H1 (cell line): ENCODE data around the gene KIAA1328. TPM values are rescaled to one million over a fixed set of nuclear protein-coding genes. Genes with fewer than 3 reads are reported as not detected.

Experiments
- CTCF ChIA-PET: fragments of 300-600 bp; sonication (Branson Sonifier 250); formaldehyde crosslinking; loops from one replicate; lab custom pipeline; 2021; ENCODE audit not compliant: partially characterized antibody; lab: Charles Lee
- POLR2A ChIA-PET: fragments of 300-600 bp; sonication (Branson Sonifier 250); formaldehyde crosslinking; loops from one replicate; lab custom pipeline; 2021; ENCODE audit warnings: inconsistent platforms; ENCODE audit not compliant: partially characterized antibody; lab: Charles Lee
- DNase-seq, 2 experiments: peaks; one replicate each; pipeline versions ENCODE4 v3.0.0 to v3.0.0-alpha.2; 2010 to 2022; ENCODE audit warnings: low spot score in 2 of 2, low read depth in 1 of 2, mixed read lengths in 1 of 2
- FAIRE-seq: peaks from 2 replicates; lab custom pipeline; 2011; peaks lifted over from hg19 to GRCh38; lab: Jason Lieb, UNC
- H2AFZ ChIP-seq: 2 replicates; pipeline ENCODE4 v1.8.1; 2012; ENCODE audit warnings: low read length, inconsistent platforms
- H2AK5ac ChIP-seq: 2 replicates; pipeline ENCODE4 v1.6.1; 2013; ENCODE audit warnings: low read depth, low read length
- H2BK120ac ChIP-seq: replicated peaks from 2 replicates; pipeline ENCODE3; 2013; ENCODE audit warnings: low read depth, low read length, inconsistent platforms
- H2BK12ac ChIP-seq: 2 replicates; pipeline ENCODE4 v1.6.1; 2013; ENCODE audit warnings: low read depth, low read length
- H2BK15ac ChIP-seq: 2 replicates; pipeline ENCODE4 v1.6.1; 2013; ENCODE audit warnings: low read length
- H2BK20ac ChIP-seq: 2 replicates; pipeline ENCODE4 v1.6.1; 2013; ENCODE audit warnings: low read length
- H2BK5ac ChIP-seq: 2 replicates; pipeline ENCODE4 v1.6.1; 2013; ENCODE audit warnings: low read depth, low read length
- H3K14ac ChIP-seq: 2 replicates; pipeline ENCODE4 v1.6.1; 2013; ENCODE audit warnings: inconsistent platforms; ENCODE audit not compliant: insufficient read length
- H3K18ac ChIP-seq: 2 replicates; pipeline ENCODE4 v1.6.1; 2013; ENCODE audit warnings: low read length; ENCODE audit errors: extremely low read depth
- H3K23ac ChIP-seq: 2 replicates; pipeline ENCODE4 v1.6.1; 2013; ENCODE audit warnings: inconsistent platforms; ENCODE audit not compliant: insufficient read length
- H3K23me2 ChIP-seq: 2 replicates; pipeline ENCODE4 v1.6.1; 2013; ENCODE audit warnings: low read depth, low read length
- H3K27ac ChIP-seq: 2 replicates; pipeline ENCODE4 v1.6.1; 2011; ENCODE audit warnings: low read depth, low read length, inconsistent platforms
- H3K27me3 ChIP-seq, 4 experiments: replicated peaks in 1 of 4; 1 replicate in 1 of 4; 2 replicates in 3 of 4; pipeline versions ENCODE4 v1.6.1 to v1.8.1; 2011 to 2013; ENCODE audit warnings: low read length in 3 of 4, mild to moderate bottlenecking in 3 of 4, inconsistent platforms in 2 of 4, mixed read lengths in 2 of 4, moderate library complexity in 1 of 4; ENCODE audit not compliant: control insufficient read depth in 3 of 4, insufficient read depth in 3 of 4; ENCODE audit errors: extremely low read depth in 1 of 4
- H3K36me3 ChIP-seq, 4 experiments: 2 replicates each; pipeline versions ENCODE4 v1.6.1 to v1.8.1; 2011 to 2013; ENCODE audit warnings: mild to moderate bottlenecking in 4 of 4, low read length in 3 of 4, moderate library complexity in 2 of 4, control low read depth in 1 of 4, inconsistent platforms in 1 of 4; ENCODE audit not compliant: insufficient read depth in 4 of 4, control insufficient read depth in 2 of 4
- H3K4ac ChIP-seq: replicated peaks from 2 replicates; pipeline ENCODE3; 2013; ENCODE audit warnings: low read length, low read depth, mixed read lengths, inconsistent platforms; ENCODE audit not compliant: insufficient read length
- H3K4me1 ChIP-seq, 4 experiments: replicated peaks in 1 of 4; 1 replicate in 1 of 4; 2 replicates in 3 of 4; pipeline versions ENCODE4 v1.6.1 to v1.8.1; 2011 to 2013; ENCODE audit warnings: low read length in 3 of 4, inconsistent platforms in 2 of 4, mixed read lengths in 1 of 4; ENCODE audit not compliant: insufficient read depth in 4 of 4, control insufficient read depth in 3 of 4
- H3K4me2 ChIP-seq, 2 experiments: 2 replicates each; pipeline versions ENCODE4 v1.6.1 to v1.8.1; 2011 to 2013; ENCODE audit warnings: low read depth in 2 of 2, low read length in 2 of 2, control low read depth in 1 of 2, inconsistent platforms in 1 of 2, mild to moderate bottlenecking in 1 of 2; ENCODE audit not compliant: insufficient read depth in 1 of 2
- H3K4me3 ChIP-seq, 4 experiments: fragments of 200-600, 300-600 bp in 1 of 4; sonication (generic), shearing (Covaris generic), sonication (Bioruptor Twin) in 1 of 4; 2 replicates each; pipeline versions ENCODE4 v1.5.1 to v1.8.1; 2011 to 2016; ENCODE audit warnings: low read length in 4 of 4, low read depth in 3 of 4, control low read depth in 2 of 4, inconsistent platforms in 2 of 4, mild to moderate bottlenecking in 2 of 4, mixed read lengths in 1 of 4, moderate library complexity in 1 of 4; ENCODE audit not compliant: insufficient read depth in 2 of 4; ENCODE audit errors: extremely low read depth in 1 of 4
- H3K56ac ChIP-seq: replicated peaks from 2 replicates; pipeline ENCODE3; 2013; ENCODE audit warnings: low read depth, mild to moderate bottlenecking, mixed read lengths, low read length, inconsistent platforms; ENCODE audit not compliant: insufficient read length
- H3K79me1 ChIP-seq: 2 replicates; pipeline ENCODE4 v1.6.1; 2013; ENCODE audit warnings: low read depth, low read length, control low read depth
- H3K79me2 ChIP-seq, 2 experiments: 2 replicates each; pipeline versions ENCODE4 v1.6.1 to v1.8.1; 2012 to 2013; ENCODE audit warnings: low read length in 2 of 2, mild to moderate bottlenecking in 2 of 2, inconsistent platforms in 1 of 2; ENCODE audit not compliant: insufficient read depth in 2 of 2, control insufficient read depth in 1 of 2
- H3K9ac ChIP-seq, 4 experiments: replicated peaks in 1 of 4; 1 replicate in 1 of 4; 2 replicates in 3 of 4; pipeline versions ENCODE4 v1.6.1 to v1.8.1; 2011 to 2013; ENCODE audit warnings: low read depth in 3 of 4, low read length in 3 of 4, control low read depth in 2 of 4, mild to moderate bottlenecking in 2 of 4, moderate library complexity in 2 of 4, inconsistent platforms in 1 of 4; ENCODE audit errors: extremely low read depth in 1 of 4
- H3K9me3 ChIP-seq, 2 experiments: 2 replicates each; pipeline versions ENCODE4 v1.6.1 to v1.8.1; 2012 to 2013; ENCODE audit warnings: mild to moderate bottlenecking in 2 of 2, moderate library complexity in 2 of 2, control low read depth in 1 of 2, inconsistent platforms in 1 of 2, low read depth in 1 of 2, low read length in 1 of 2, mixed read lengths in 1 of 2; ENCODE audit not compliant: insufficient read depth in 2 of 2
- H4K20me1 ChIP-seq, 2 experiments: replicated peaks in 1 of 2; 2 replicates each; pipeline versions ENCODE3 to v1.8.1; 2011 to 2013; ENCODE audit warnings: inconsistent platforms in 2 of 2, low read length in 2 of 2, mild to moderate bottlenecking in 1 of 2; ENCODE audit not compliant: insufficient read depth in 2 of 2, control insufficient read depth in 1 of 2
- H4K5ac ChIP-seq: 2 replicates; pipeline ENCODE4 v1.6.1; 2013; ENCODE audit warnings: low read length, low read depth, mixed read lengths, inconsistent platforms; ENCODE audit not compliant: insufficient read length
- H4K8ac ChIP-seq: 2 replicates; pipeline ENCODE4 v1.8.0; 2013; ENCODE audit warnings: mild to moderate bottlenecking, moderate library complexity, low read length, inconsistent platforms; ENCODE audit not compliant: insufficient read depth; ENCODE audit errors: extremely low read depth
- H4K91ac ChIP-seq: replicated peaks from 2 replicates; pipeline ENCODE3; 2013; ENCODE audit warnings: low read length, mixed read lengths, inconsistent platforms; ENCODE audit not compliant: insufficient read length
- ASH2L ChIP-seq: fragments of 200-600, 300-600 bp; sonication (generic); IDR thresholded peaks from one replicate; pipeline ENCODE4 v1.7.1; 2017; ENCODE audit warnings: low read length
- ATF2 ChIP-seq: IDR thresholded peaks from 2 replicates; pipeline ENCODE4 v1.6.1; 2012; ENCODE audit warnings: low read length, inconsistent platforms
- BCL11A ChIP-seq, 2 experiments: IDR thresholded peaks; one replicate each; pipeline ENCODE4 v1.6.1; 2011; ENCODE audit warnings: low read depth in 2 of 2, low read length in 2 of 2, mild to moderate bottlenecking in 2 of 2
- EGR1 ChIP-seq: IDR thresholded peaks from 2 replicates; pipeline ENCODE4 v1.6.1; 2011; ENCODE audit warnings: low read depth, low read length, borderline replicate concordance
- HDAC6 ChIP-seq: IDR thresholded peaks from one replicate; pipeline ENCODE4 v1.7.1; 2012; ENCODE audit warnings: low read depth, mild to moderate bottlenecking, inconsistent platforms, low read length, moderate library complexity
- NRF1 ChIP-seq: IDR thresholded peaks from 2 replicates; pipeline ENCODE4 v1.6.1; 2011; ENCODE audit warnings: mild to moderate bottlenecking, low read depth, low read length, improper control_type of control experiment
- SIN3A ChIP-seq, 2 experiments: IDR thresholded peaks in 1 of 2; conservative IDR thresholded peaks in 1 of 2; 2 replicates each; pipeline ENCODE4 v1.6.1; 2011 to 2012; ENCODE audit warnings: low read length in 2 of 2, improper control_type of control experiment in 1 of 2, low read depth in 1 of 2, mild to moderate bottlenecking in 1 of 2
- SIRT6 ChIP-seq: IDR thresholded peaks from one replicate; pipeline ENCODE4 v1.7.1; 2012; ENCODE audit warnings: low read length, inconsistent platforms
- TAF1 ChIP-seq: IDR thresholded peaks from 2 replicates; pipeline ENCODE4 v1.6.1; 2011; ENCODE audit warnings: mild to moderate bottlenecking, low read depth, low read length
- USF2 ChIP-seq: IDR thresholded peaks from 2 replicates; pipeline ENCODE4 v1.6.1; 2011; ENCODE audit warnings: low read length, improper control_type of control experiment
- WGBS, 2 experiments: shearing (Covaris generic) in 1 of 2; methylation state at CpG; one replicate each; pipeline versions ENCODE4 v1.1.6 to v1.1.7; 2013 to 2015; ENCODE audit warnings: low lambda C conversion rate in 2 of 2, mixed read lengths in 2 of 2, inconsistent platforms in 1 of 2, low coverage in 1 of 2, missing lambda C conversion rate in 1 of 2; ENCODE audit not compliant: insufficient replicate concordance in 2 of 2, insufficient coverage in 1 of 2, insufficient read length in 1 of 2; ENCODE audit errors: extremely low coverage in 1 of 2, missing lambda C conversion rate in 1 of 2; 5-methylcytosine and 5-hydroxymethylcytosine counted together
- polyA plus RNA-seq, 7 experiments: library from polyadenylated mRNA; depleted of rRNA in 3 of 7; stranded (reverse) in 5 of 7; unstranded in 2 of 7; fragments of >200 nt in 5 of 7; fragments of 200-250 nt in 2 of 7; gene quantifications; 1 replicate in 5 of 7; 2 replicates in 1 of 7; 4 replicates in 1 of 7; pipeline versions ENCODE4 v1.2.1 to v1.2.3, GENCODE V29; 2011 to 2013; ENCODE audit warnings: missing spikeins in 2 of 7, mixed read lengths in 2 of 7
- total RNA-seq: library from RNA; stranded (reverse); fragmentation: NEBNext Ultra II Directional; extraction: Animal tissue kit (Norgen Biotek cat#: 25700); gene quantifications from 2 replicates; pipeline ENCODE4 v1.2.1, GENCODE V29; 2021
- TF ChIP-seq, protein P1 (sequence below): IDR thresholded peaks from 2 replicates; pipeline ENCODE4 v1.6.1; 2012; ENCODE audit warnings: inconsistent platforms

The KIAA1328 gene
- total and polyA plus RNA-seq, 2 of the 8 experiments (the other 6 are each of a cell fraction or from before 2014, with no cell fraction given) = 2.6 to 5.7 TPM

GRCh38 chr18:37162551-37162950 is 333.6 kb downstream of the KIAA1328 start:
- no peaks in the 10 kb centered on the region; a peak in 1 of 4 replicates for H3K9me3 ChIP-seq
- no peaks in the 10 kb centered on the region for H3K27me3 ChIP-seq
- no peak overlapping the region for H2BK120ac ChIP-seq
- no peak overlapping the region for H3K27ac ChIP-seq
- no peaks in the 10 kb centered on the region for H3K79me1 ChIP-seq
- no peak overlapping the region for H3K14ac ChIP-seq
- no peak overlapping the region for H3K4me3 ChIP-seq
- no peak overlapping the region for H3K18ac ChIP-seq
- WGBS, 2 experiments = 82% methylated on average over 1 of the region's 1 CpG; no CpG with 5 or more reads in 1 of the 2 experiments
- H3K79me2 ChIP-seq = no peaks in the 10 kb centered on the region
- H4K8ac ChIP-seq = no peak overlapping the region
- no peak overlapping the region for H2BK12ac ChIP-seq
- H4K91ac ChIP-seq = no peak overlapping the region
- H3K4me1 ChIP-seq = peaks cover 0 to 19% (median 7%) of the 10 kb centered on the region in 4 experiments; a peak in 3 of 7 replicates
- no peak overlapping the region; the same call in 1 of the 2 replicates for H2AK5ac ChIP-seq
- no peak overlapping the region for H3K9ac ChIP-seq
- H4K20me1 ChIP-seq = no peaks in the 10 kb centered on the region
- FAIRE-seq (no peak), DNase-seq (no peak)
- H3K23me2 ChIP-seq = no peaks in the 10 kb centered on the region
- CTCF ChIA-PET = no interaction called here
- no peaks in the 10 kb centered on the region for H3K36me3 ChIP-seq
- H3K4me2 ChIP-seq = no peak overlapping the region
- no peak overlapping the region for H2AFZ ChIP-seq
- H3K4ac ChIP-seq = no peak overlapping the region
- no peak for TF ChIP-seq SIN3A (conservative IDR thresholded peaks at IDR 0.05 in 1 of 2, IDR thresholded peaks at IDR 0.05 in 1 of 2; ENCODE audit: low read depth in 1 of 2, low read length in 2 of 2)
- TF ChIP-seq TAF1 = no peak
- no peak for TF ChIP-seq SIRT6
- TF ChIP-seq EGR1 = no peak
- TF ChIP-seq ASH2L = no peak
- TF ChIP-seq ATF2 = no peak
- no peak for TF ChIP-seq USF2
- no peak for TF ChIP-seq BCL11A (IDR thresholded peaks at IDR 0.05; ENCODE audit: low read depth in 2 of 2, low read length in 2 of 2)
- TF ChIP-seq HDAC6 = no peak
- TF ChIP-seq, protein P1, sequence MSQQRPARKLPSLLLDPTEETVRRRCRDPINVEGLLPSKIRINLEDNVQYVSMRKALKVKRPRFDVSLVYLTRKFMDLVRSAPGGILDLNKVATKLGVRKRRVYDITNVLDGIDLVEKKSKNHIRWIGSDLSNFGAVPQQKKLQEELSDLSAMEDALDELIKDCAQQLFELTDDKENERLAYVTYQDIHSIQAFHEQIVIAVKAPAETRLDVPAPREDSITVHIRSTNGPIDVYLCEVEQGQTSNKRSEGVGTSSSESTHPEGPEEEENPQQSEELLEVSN = no peak
- TF ChIP-seq NRF1 = no peak
- peak overlapping the region; percentile 91 for H2BK20ac ChIP-seq
- no peak overlapping the region for H4K5ac ChIP-seq
- H3K23ac ChIP-seq = no peak overlapping the region
- H3K56ac ChIP-seq = no peak overlapping the region
- no peak overlapping the region for H2BK15ac ChIP-seq
- H2BK5ac ChIP-seq = no peak overlapping the region
- POLR2A ChIA-PET = no interaction called here
